CD14-positive monocyte (primary cell): ENCODE results near the gene PLXNB1. TPM values are rescaled to one million over a fixed set of nuclear protein-coding genes. Genes with fewer than 3 reads are reported as not detected.

Source experiments
- DNase-seq, 3 donors: peaks; one replicate each; pipeline ENCODE4 v3.0.0-alpha.2; 2011 to 2022
- H2AFZ ChIP-seq: 2 replicates; pipeline ENCODE4 v1.6.0; 2012; ENCODE audit warnings: mild to moderate bottlenecking, low read depth, low read length, inconsistent platforms; ENCODE audit not compliant: insufficient read depth, poor library complexity, severe bottlenecking
- H3K27ac ChIP-seq, 2 donors: 1 replicate in 1 of 2; 2 replicates in 1 of 2; pipeline ENCODE4 v1.5.1; 2012 to 2013; ENCODE audit warnings: low read length in 2 of 2, control low read depth in 1 of 2, inconsistent platforms in 1 of 2, low read depth in 1 of 2, mild to moderate bottlenecking in 1 of 2
- H3K27me3 ChIP-seq, 2 donors: one replicate each; pipeline versions ENCODE4 v1.6.0 to v1.6.1; 2011 to 2013; ENCODE audit warnings: low read length in 2 of 2; ENCODE audit not compliant: control insufficient read depth in 2 of 2, insufficient read depth in 2 of 2
- H3K36me3 ChIP-seq, 2 donors: replicated peaks in 1 of 2; 1 replicate in 1 of 2; 2 replicates in 1 of 2; pipeline versions ENCODE4 v1.5.1 to v1.6.1; 2012 to 2013; ENCODE audit warnings: low read length in 2 of 2, control low read depth in 1 of 2, inconsistent platforms in 1 of 2, mild to moderate bottlenecking in 1 of 2; ENCODE audit not compliant: insufficient read depth in 2 of 2, control insufficient read depth in 1 of 2
- H3K4me1 ChIP-seq, 2 donors: 1 replicate in 1 of 2; 2 replicates in 1 of 2; pipeline versions ENCODE4 v1.5.1 to v1.6.1; 2012 to 2013; ENCODE audit warnings: low read length in 2 of 2, control low read depth in 1 of 2, inconsistent platforms in 1 of 2, mild to moderate bottlenecking in 1 of 2, moderate library complexity in 1 of 2; ENCODE audit not compliant: insufficient read depth in 2 of 2, control insufficient read depth in 1 of 2
- H3K4me2 ChIP-seq: replicated peaks from 2 replicates; pipeline ENCODE3; 2012; ENCODE audit warnings: low read length, moderate library complexity, mild to moderate bottlenecking; ENCODE audit not compliant: poor library complexity, severe bottlenecking; ENCODE audit errors: extremely low read depth
- H3K4me3 ChIP-seq, 3 experiments: fragments of 200-600 bp in 1 of 3; sonication (generic) in 1 of 3; replicated peaks in 1 of 3; 1 replicate in 2 of 3; 2 replicates in 1 of 3; pipeline ENCODE4 v1.5.1; 2011 to 2013; ENCODE audit warnings: low read length in 3 of 3, mild to moderate bottlenecking in 3 of 3, control low read depth in 2 of 3, low read depth in 2 of 3, inconsistent platforms in 1 of 3, moderate library complexity in 1 of 3
- H3K79me2 ChIP-seq: 2 replicates; pipeline ENCODE4 v1.6.0; 2012; ENCODE audit warnings: mild to moderate bottlenecking, control low read depth, inconsistent platforms, low read length, moderate library complexity; ENCODE audit not compliant: insufficient read depth
- H3K9ac ChIP-seq: 2 replicates; pipeline ENCODE4 v1.6.0; 2017; ENCODE audit warnings: low read length, mild to moderate bottlenecking; ENCODE audit not compliant: insufficient read depth, poor library complexity, severe bottlenecking
- H3K9me3 ChIP-seq, 2 donors: replicated peaks in 1 of 2; 1 replicate in 1 of 2; 2 replicates in 1 of 2; pipeline versions ENCODE4 v1.5.1 to v1.6.1; 2012 to 2013; ENCODE audit warnings: low read length in 2 of 2, control low read depth in 1 of 2; ENCODE audit not compliant: control insufficient read depth in 1 of 2, insufficient read depth in 1 of 2
- H4K20me1 ChIP-seq: 2 replicates; pipeline ENCODE4 v1.6.0; 2012; ENCODE audit warnings: mild to moderate bottlenecking, low read length, control low read depth, moderate library complexity; ENCODE audit not compliant: insufficient read depth
- H3K27ac Mint-ChIP-seq, 7 donors: one replicate each; pipeline ENCODE4 v1.8.0; 2020; ENCODE audit warnings: mild to moderate bottlenecking in 7 of 7, mixed read lengths in 7 of 7, moderate library complexity in 6 of 7, inconsistent platforms in 2 of 7
- H3K27me3 Mint-ChIP-seq, 3 donors: one replicate each; pipeline ENCODE4 v1.8.0; 2021 to 2022; ENCODE audit warnings: low read depth in 3 of 3, mild to moderate bottlenecking in 3 of 3, mixed read lengths in 3 of 3, moderate library complexity in 3 of 3, inconsistent platforms in 1 of 3
- H3K36me3 Mint-ChIP-seq, 2 donors: one replicate each; pipeline ENCODE4 v1.8.0; 2020; ENCODE audit warnings: mixed read lengths in 2 of 2, inconsistent platforms in 1 of 2, mild to moderate bottlenecking in 1 of 2
- H3K4me1 Mint-ChIP-seq: one replicate; pipeline ENCODE4 v1.8.0; 2020; ENCODE audit warnings: mild to moderate bottlenecking, mixed read lengths
- H3K4me3 Mint-ChIP-seq, 2 donors: one replicate each; pipeline ENCODE4 v1.8.0; 2020; ENCODE audit warnings: mild to moderate bottlenecking in 2 of 2, mixed read lengths in 2 of 2, moderate library complexity in 1 of 2
- H3K9me3 Mint-ChIP-seq, 7 donors: one replicate each; pipeline ENCODE4 v1.8.0; 2020 to 2022; ENCODE audit warnings: mixed read lengths in 7 of 7, mild to moderate bottlenecking in 6 of 7, moderate library complexity in 6 of 7, inconsistent platforms in 2 of 7
- CTCF ChIP-seq: fragments of 200-600 bp; IDR thresholded peaks from one replicate; pipeline ENCODE4 v1.8.0; 2022; ENCODE audit warnings: antibody characterized with exemption, mild to moderate bottlenecking
- WGBS: methylation state at CpG from one replicate; pipeline ENCODE4 v1.1.5; 2013; ENCODE audit warnings: missing lambda C conversion rate; ENCODE audit not compliant: insufficient coverage; 5-methylcytosine and 5-hydroxymethylcytosine counted together
- intact Hi-C, 2 donors: fragments of 100-400 bp; cut with micrococcal nuclease; formaldehyde crosslinking; loops; one replicate each; pipeline versions ENCODE4 v1.15.0 to v1.15.1; 2023
- polyA plus RNA-seq, 3 donors: library from polyadenylated mRNA; depleted of rRNA in 1 of 3; unstranded in 2 of 3; stranded (reverse) in 1 of 3; fragments of 300-500 nt in 2 of 3; fragments of >200 nt in 1 of 3; fragmentation: Illumina TruSeq in 2 of 3; gene quantifications; 1 replicate in 2 of 3; 2 replicates in 1 of 3; pipeline ENCODE4 v1.2.3, GENCODE V29; 2012 to 2021

Gene PLXNB1
- polyA plus RNA-seq, 3 donors, result 0.14 to 4.3 TPM; not detected in 1

- H3K36me3 Mint-ChIP-seq, result no peaks in the 10 kb centered on the region
- H3K27me3 ChIP-seq, result no peaks in the 10 kb centered on the region
- no peak overlapping the region for H2AFZ ChIP-seq
- H3K27me3 Mint-ChIP-seq, result peaks cover 0 to 5% (median 0%) of the 10 kb centered on the region in 3 donors
- H3K27ac Mint-ChIP-seq, result no peak overlapping the region
- DNase-seq, result no peak
- H3K4me2 ChIP-seq, result no peak overlapping the region
- H3K9me3 ChIP-seq, result no peaks in the 10 kb centered on the region
- peaks cover 0 to 2% (median 0%) of the 10 kb centered on the region in 7 donors for H3K9me3 Mint-ChIP-seq
- TF ChIP-seq CTCF, result no peak
- H3K79me2 ChIP-seq, result no peaks in the 10 kb centered on the region
- intact Hi-C loops, result no loop called here
- H3K4me1 Mint-ChIP-seq, result no peaks in the 10 kb centered on the region
- no peak overlapping the region for H3K9ac ChIP-seq
- WGBS, result over 99% methylated on average over 9 of the region's 9 CpGs
- no peak overlapping the region for H3K4me3 ChIP-seq
- H3K4me3 Mint-ChIP-seq, result peak overlapping the region in 1 of 2 donors; percentile 50
- no peaks in the 10 kb centered on the region for H4K20me1 ChIP-seq
- H3K27ac ChIP-seq, result no peak overlapping the region
- no peaks in the 10 kb centered on the region for H3K4me1 ChIP-seq
- no peaks in the 10 kb centered on the region for H3K36me3 ChIP-seq
Observed at GRCh38 chr3:48418651-48419050, 11.2 kb downstream of the PLXNB1 start.

GRCh38 chr3:48418140-48418539 is 11.7 kb downstream of the PLXNB1 start:
- no peaks in the 10 kb centered on the region for H3K36me3 ChIP-seq
- Mint-ChIP-seq H3K9me3 (peaks cover 0 to 2% (median 0%) of the 10 kb centered on the region in 7 donors), H3K27me3 (peaks cover 0 to 5% (median 0%) of the 10 kb centered on the region in 3 donors), H3K4me1 (no peaks in the 10 kb centered on the region), H3K27ac (no peak overlapping the region), H3K36me3 (no peaks in the 10 kb centered on the region), H3K4me3 (no peak overlapping the region)
- no peak for DNase-seq
- WGBS, result 97% methylated on average over 15 of the region's 17 CpGs
- TF ChIP-seq CTCF, result no peak
- H3K79me2 ChIP-seq, result no peaks in the 10 kb centered on the region
- H4K20me1 ChIP-seq, result no peaks in the 10 kb centered on the region
- H2AFZ ChIP-seq, result no peak overlapping the region
- H3K27me3 ChIP-seq, result no peaks in the 10 kb centered on the region
- intact Hi-C loops, result no loop called here
- no peaks in the 10 kb centered on the region for H3K4me1 ChIP-seq
- no peak overlapping the region for H3K4me3 ChIP-seq
- no peak overlapping the region for H3K27ac ChIP-seq
- no peak overlapping the region for H3K4me2 ChIP-seq
- H3K9ac ChIP-seq, result no peak overlapping the region
- no peaks in the 10 kb centered on the region for H3K9me3 ChIP-seq
